HepG2 (cell line): Measurements from ENCODE around the gene IL11RA. TPM values are rescaled to one million over a fixed set of nuclear protein-coding genes. Genes with fewer than 3 reads are reported as not detected.

Source experiments
- AHDC1 ChIP-seq: sonication (generic); formaldehyde crosslinking; IDR thresholded peaks from 2 replicates; pipeline ENCODE4 v1.5.1; 2020; ENCODE audit warnings: mild to moderate bottlenecking, missing genetic modification reagents, borderline replicate concordance
- CTCF ChIP-seq: sonication (generic); formaldehyde crosslinking; IDR thresholded peaks from 2 replicates; pipeline ENCODE4 v1.5.0; 2020; ENCODE audit warnings: mild to moderate bottlenecking, missing genetic modification reagents, moderate library complexity
- GABPA ChIP-seq, 2 experiments: IDR thresholded peaks; 2 replicates each; pipeline ENCODE4 v1.6.1; 2011 to 2016; ENCODE audit warnings: low read depth in 2 of 2, low read length in 1 of 2, missing biosample characterization in 1 of 2, missing genetic modification characterization in 1 of 2
- MXD3 ChIP-seq: IDR thresholded peaks from 2 replicates; pipeline ENCODE4 v1.6.1; 2016; ENCODE audit warnings: mild to moderate bottlenecking, missing biosample characterization, missing genetic modification reagents
- RAD21 ChIP-seq: fragments of 450-650 bp; formaldehyde crosslinking; IDR thresholded peaks from 2 replicates; pipeline ENCODE4 v1.5.0; 2020; ENCODE audit warnings: mild to moderate bottlenecking
- SATB2 ChIP-seq: sonication (generic); formaldehyde crosslinking; IDR thresholded peaks from 2 replicates; pipeline ENCODE4 v1.5.0; 2020; ENCODE audit warnings: missing genetic modification reagents
- ZHX2 ChIP-seq, 2 experiments: sonication (generic) in 1 of 2; formaldehyde crosslinking in 1 of 2; IDR thresholded peaks; 2 replicates each; pipeline versions ENCODE4 v1.6.1 to v1.9.0; 2014 to 2022; ENCODE audit warnings: antibody characterized with exemption in 1 of 2, borderline replicate concordance in 1 of 2, inconsistent platforms in 1 of 2, low read depth in 1 of 2, missing genetic modification reagents in 1 of 2
- ZNF543 ChIP-seq: sonication (generic); formaldehyde crosslinking; IDR thresholded peaks from 2 replicates; pipeline ENCODE4 v1.4.0; 2020; ENCODE audit warnings: mild to moderate bottlenecking, missing genetic modification reagents
- ZNF800 ChIP-seq: sonication (generic); formaldehyde crosslinking; IDR thresholded peaks from 2 replicates; pipeline ENCODE4 v1.4.0; 2020; ENCODE audit warnings: missing genetic modification reagents
- polyA plus RNA-seq, 8 experiments: library from polyadenylated mRNA; depleted of rRNA in 3 of 8; stranded (reverse) in 7 of 8; unstranded in 1 of 8; fragments of >200 nt; fragmentation: Illumina TruSeq in 4 of 8; extraction: Trizol in 4 of 8; gene quantifications; 2 replicates each; pipeline versions ENCODE4 v1.2.1 to v1.2.3, GENCODE V29; 2011 to 2016; ENCODE audit warnings: low read depth in 4 of 8, missing spikeins in 1 of 8, mixed read lengths in 1 of 8; ENCODE audit not compliant: insufficient read depth in 1 of 8
- total RNA-seq, 5 experiments: library from RNA; depleted of rRNA; stranded (reverse); fragments of >200 nt; fragmentation: Illumina TruSeq; extraction: Trizol; gene quantifications; 2 replicates each; pipeline ENCODE4 v1.2.3, GENCODE V29; 2016; ENCODE audit warnings: low read depth in 1 of 5

IL11RA gene
- total and polyA plus RNA-seq, 2 of the 13 experiments (the other 11 are each of a cell fraction or from before 2014, with no cell fraction given): 2.0 to 4.2 TPM

- TF ChIP-seq MXD3 (CRISPR knock-in tag) (peak; percentile 76; the same call in 1 of the 2 replicates), AHDC1 (0 out of 2 replicates have a peak, but pooled peaks have one; percentile 8), ZNF800 (CRISPR knock-in tag) (peak; percentile 13; the same call in 1 of the 2 replicates), GABPA (IDR thresholded peaks at IDR 0.05; ENCODE audit: low read depth, low read length) (no peak), GABPA (CRISPR knock-in tag; IDR thresholded peaks at IDR 0.05; ENCODE audit: low read depth) (no peak), RAD21 (CRISPR knock-in tag) (peak; percentile 3; the same call in 1 of the 2 replicates), SATB2 (no peak), ZNF543 (CRISPR knock-in tag) (peak; percentile 40; the same call in 1 of the 2 replicates), CTCF (CRISPR knock-in tag) (peak; percentile 25; the same call in 1 of the 2 replicates), ZHX2 (IDR thresholded peaks at IDR 0.05; ENCODE audit: low read depth) (no peak), ZHX2 (CRISPR knock-in tag; IDR thresholded peaks at IDR 0.05; ENCODE audit: borderline replicate concordance) (no peak)
These were observed 39.9 kb upstream of the IL11RA start, which contains the start of gene RPP25L (continued) for GRCh38 chr9:34611811-34612787.
